ENCODE results near the gene MATN4. TPM values are rescaled to one million over a fixed set of nuclear protein-coding genes. Genes with fewer than 3 reads are reported as not detected.

Gene MATN4
- total and polyA plus RNA-seq, 12 donors, result 0.06 to 0.37 (median 0.16) TPM; not detected in 8

DNA sequence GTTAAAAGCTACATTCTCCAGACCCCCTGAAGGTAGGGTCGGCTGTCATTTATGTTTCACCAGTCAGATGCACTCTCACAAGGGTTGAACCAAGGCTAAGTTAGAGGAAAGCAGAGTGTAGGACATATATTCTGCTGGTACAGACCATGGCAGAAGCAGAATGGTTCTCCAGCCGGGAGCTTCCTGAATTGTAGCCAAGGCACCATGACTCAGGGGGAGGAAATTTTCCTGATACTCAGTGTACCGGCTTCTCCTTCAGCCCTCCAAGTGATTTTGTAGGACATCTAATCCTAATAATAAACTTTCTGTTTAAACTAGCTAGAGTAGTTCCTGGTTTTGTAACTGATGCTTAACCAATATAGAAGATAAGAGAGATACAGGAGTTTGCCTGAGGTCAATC is 39.6 kb downstream of the MATN4 start:
- no peaks in the 10 kb centered on the region for H3K9me3 ChIP-seq (replicated peaks in 1 of 3)
- WGBS, 4 donors, result 73 to 93% (median 79%) methylated on average over 3 of the region's 3 CpGs
- intact Hi-C loops (cut with DNase I), result no loop called here

DNA sequence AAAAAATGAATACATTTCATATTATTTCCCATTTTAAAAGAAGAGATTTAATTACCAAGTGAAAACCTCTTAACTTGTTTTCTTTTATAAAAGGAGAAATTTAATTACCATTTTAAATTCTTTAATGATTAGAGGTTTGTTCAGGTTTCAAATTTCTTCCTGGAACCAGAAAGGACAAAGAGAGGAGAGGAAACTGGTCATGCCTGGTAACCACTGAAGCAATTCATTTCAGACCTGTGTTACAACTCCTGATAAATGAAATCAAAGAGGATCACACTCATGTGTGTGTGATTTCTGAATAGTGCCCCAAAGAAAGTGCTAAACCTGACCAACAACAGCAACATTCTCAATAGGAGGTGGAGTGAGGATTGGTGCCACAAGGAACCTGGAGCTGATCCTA is 41.1 kb downstream of the MATN4 start:
- no peaks in the 10 kb centered on the region for H3K4me1 ChIP-seq (replicated peaks in 1 of 2)
- DNase-seq, result no peak
- TF ChIP-seq POLR2A (IDR thresholded peaks at IDR 0.05), result no peak
- no peak overlapping the region for H3K27ac ChIP-seq
- H3K27me3 ChIP-seq, result peaks cover 18% of the 10 kb centered on the region
- intact Hi-C loops (cut with DNase I), result no loop called here
- no peak overlapping the region for H3K4me3 ChIP-seq
- no peaks in the 10 kb centered on the region for H3K36me3 ChIP-seq (replicated peaks in 1 of 2)
- H3K9me3 ChIP-seq (replicated peaks in 1 of 3), result no peaks in the 10 kb centered on the region

More for the DNA sequence above, 39.6 kb downstream of the MATN4 start:
- TF ChIP-seq, protein P1, sequence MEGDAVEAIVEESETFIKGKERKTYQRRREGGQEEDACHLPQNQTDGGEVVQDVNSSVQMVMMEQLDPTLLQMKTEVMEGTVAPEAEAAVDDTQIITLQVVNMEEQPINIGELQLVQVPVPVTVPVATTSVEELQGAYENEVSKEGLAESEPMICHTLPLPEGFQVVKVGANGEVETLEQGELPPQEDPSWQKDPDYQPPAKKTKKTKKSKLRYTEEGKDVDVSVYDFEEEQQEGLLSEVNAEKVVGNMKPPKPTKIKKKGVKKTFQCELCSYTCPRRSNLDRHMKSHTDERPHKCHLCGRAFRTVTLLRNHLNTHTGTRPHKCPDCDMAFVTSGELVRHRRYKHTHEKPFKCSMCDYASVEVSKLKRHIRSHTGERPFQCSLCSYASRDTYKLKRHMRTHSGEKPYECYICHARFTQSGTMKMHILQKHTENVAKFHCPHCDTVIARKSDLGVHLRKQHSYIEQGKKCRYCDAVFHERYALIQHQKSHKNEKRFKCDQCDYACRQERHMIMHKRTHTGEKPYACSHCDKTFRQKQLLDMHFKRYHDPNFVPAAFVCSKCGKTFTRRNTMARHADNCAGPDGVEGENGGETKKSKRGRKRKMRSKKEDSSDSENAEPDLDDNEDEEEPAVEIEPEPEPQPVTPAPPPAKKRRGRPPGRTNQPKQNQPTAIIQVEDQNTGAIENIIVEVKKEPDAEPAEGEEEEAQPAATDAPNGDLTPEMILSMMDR (IDR thresholded peaks at IDR 0.05), result no peak
- no peak for TF ChIP-seq POLR2A (IDR thresholded peaks at IDR 0.05)
- H3K36me3 ChIP-seq (replicated peaks in 1 of 2), result no peaks in the 10 kb centered on the region
- no peak overlapping the region for H3K27ac ChIP-seq
- DNase-seq, result no peak
- H3K4me1 ChIP-seq (replicated peaks in 1 of 2), result no peaks in the 10 kb centered on the region
- H3K27me3 ChIP-seq, result peaks cover 23% of the 10 kb centered on the region
- no peak overlapping the region for H3K4me3 ChIP-seq

- WGBS, 4 donors, result 60 to 74% (median 66%) methylated on average over 3 of the region's 3 CpGs
- no peak for DNase-seq
- Histone ChIP-seq H3K27me3 (peaks cover 14% of the 10 kb centered on the region), H3K4me1 (replicated peaks in 1 of 2) (no peaks in the 10 kb centered on the region), H3K36me3 (replicated peaks in 1 of 2) (no peaks in the 10 kb centered on the region), H3K9me3 (replicated peaks in 1 of 3) (no peaks in the 10 kb centered on the region), H3K4me3 (no peak overlapping the region), H3K27ac (no peak overlapping the region)
- TF ChIP-seq, protein P1 (IDR thresholded peaks at IDR 0.05), result no peak
- no peak for TF ChIP-seq POLR2A (IDR thresholded peaks at IDR 0.05)
- intact Hi-C loops (cut with DNase I), result no loop called here
Measured at GRCh38 chr20:45263556-45264266, 44.4 kb downstream of the MATN4 start.

- Histone ChIP-seq H3K27me3 (peaks cover 20% of the 10 kb centered on the region), H3K9me3 (replicated peaks in 1 of 3) (no peaks in the 10 kb centered on the region), H3K4me1 (replicated peaks in 1 of 2) (no peaks in the 10 kb centered on the region), H3K36me3 (replicated peaks in 1 of 2) (no peaks in the 10 kb centered on the region), H3K4me3 (no peak overlapping the region), H3K27ac (no peak overlapping the region)
- TF ChIP-seq POLR2A (IDR thresholded peaks at IDR 0.05), result no peak
- TF ChIP-seq, protein P1 (IDR thresholded peaks at IDR 0.05), result no peak
- intact Hi-C loops (cut with DNase I), result no loop called here
- WGBS, 4 donors, result 30 to 38% (median 36%) methylated on average over 2 of the region's 2 CpGs
- DNase-seq, result no peak
Measured at GRCh38 chr20:45258664-45259063, 49.4 kb downstream of the MATN4 start.

DNA sequence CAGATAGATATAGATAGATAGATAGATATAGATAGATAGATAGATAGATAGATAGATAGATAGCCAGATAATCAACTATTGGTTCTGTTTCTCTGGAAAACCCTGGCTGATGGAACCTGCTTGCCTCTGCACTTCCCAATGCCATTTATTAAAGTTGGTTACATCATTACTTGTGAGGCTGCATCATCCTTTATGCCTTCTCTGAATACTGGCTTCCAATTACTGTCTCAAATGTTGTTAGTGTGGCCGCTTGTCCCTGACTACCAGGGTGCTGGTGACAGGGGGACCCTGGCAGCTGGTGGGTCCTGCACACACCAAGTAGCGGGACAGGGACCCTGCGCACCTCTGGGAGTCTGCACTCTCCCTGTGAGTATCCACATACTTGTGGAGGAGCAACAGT is 49.8 kb downstream of the MATN4 start:
- WGBS, 4 donors, result 80 to 95% (median 90%) methylated on average over 3 of the region's 3 CpGs
- H3K9me3 ChIP-seq (replicated peaks in 1 of 3), result no peaks in the 10 kb centered on the region
- no peaks in the 10 kb centered on the region for H3K36me3 ChIP-seq (replicated peaks in 1 of 2)
- no peak overlapping the region for H3K4me3 ChIP-seq
- DNase-seq, result no peak
- H3K27ac ChIP-seq, result no peak overlapping the region
- no peak for TF ChIP-seq POLR2A (IDR thresholded peaks at IDR 0.05)
- TF ChIP-seq, protein P1 (IDR thresholded peaks at IDR 0.05), result no peak
- H3K27me3 ChIP-seq, result peaks cover 21% of the 10 kb centered on the region
- no peaks in the 10 kb centered on the region for H3K4me1 ChIP-seq (replicated peaks in 1 of 2)
- intact Hi-C loops (cut with DNase I), result no loop called here

Data from adrenal gland (tissue), 12 donors.